Caki2 (cell line): ENCODE data around the gene ADD1. TPM values are rescaled to one million over a fixed set of nuclear protein-coding genes. Genes with fewer than 3 reads are reported as not detected.

Experiments
- DNase-seq: peaks from one replicate; pipeline ENCODE4 v3.0.0-alpha.2; 2015; ENCODE audit warnings: low read depth
- in situ Hi-C: cut with HindIII; loops from 2 replicates; pipeline ENCODE4 v1.10.0; 2016; ENCODE audit warnings: low sequenced_read_pairs, low pct_unique_long_range_greater_than_20kb, mixed read lengths
- total RNA-seq: library from RNA; depleted of rRNA; stranded (reverse); fragments of >200 nt; shearing (Covaris generic); gene quantifications from 2 replicates; pipeline ENCODE4 v1.2.3, GENCODE V29; 2014; ENCODE audit warnings: low replicate concordance

ADD1 gene
- total RNA-seq, 1 experiment from 2014 or later, result 98.4 TPM

DNA sequence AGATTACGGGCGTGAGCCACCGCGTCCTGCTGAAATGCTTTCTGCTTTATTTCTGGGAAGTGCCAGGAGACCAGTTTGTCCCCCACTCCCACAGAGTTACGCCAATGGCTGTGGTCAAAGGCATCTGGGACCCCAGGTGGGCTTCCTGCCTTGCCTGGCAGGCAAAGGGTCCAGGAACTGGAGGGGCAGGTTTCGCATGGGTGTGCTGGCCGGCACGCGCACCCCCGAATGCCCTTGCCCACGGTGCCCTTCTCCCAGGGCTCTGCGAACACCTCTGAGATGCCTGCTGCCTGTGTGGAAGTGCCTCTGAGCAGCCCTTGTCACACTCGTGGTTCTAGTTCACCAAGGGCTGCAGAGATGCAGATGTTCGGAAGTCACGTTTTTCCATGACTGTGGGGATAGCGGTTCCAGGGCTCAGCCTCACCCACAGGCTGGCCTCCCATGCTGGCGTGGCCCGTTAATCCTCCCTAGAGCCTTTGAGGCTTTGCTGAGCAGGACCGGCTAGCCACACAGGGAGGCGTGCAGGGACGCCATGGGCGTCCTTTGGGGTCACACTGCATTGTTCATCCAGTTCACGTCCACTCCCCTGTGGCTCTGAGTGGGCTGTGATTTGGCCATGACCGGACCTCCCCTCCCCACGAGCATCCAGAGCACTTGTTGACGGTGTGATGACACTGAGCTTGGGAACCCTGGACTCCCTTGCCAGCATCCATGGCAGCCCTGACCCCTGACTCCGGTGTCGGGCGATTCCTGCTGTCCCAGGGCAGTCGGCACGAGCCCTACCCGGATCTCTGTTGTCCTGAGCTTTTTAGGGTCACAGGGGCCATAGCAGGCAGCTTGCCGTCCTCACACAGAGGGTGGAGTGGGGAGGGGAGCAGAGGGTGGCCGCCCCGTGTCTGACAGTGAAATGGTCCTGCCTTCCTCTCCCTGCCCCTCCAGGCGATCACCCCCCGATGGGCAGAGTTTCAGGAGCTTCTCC, 12.7 kb upstream of the ADD1 start:
- in situ Hi-C loops, result no loop called here
- no peak for DNase-seq

DNA sequence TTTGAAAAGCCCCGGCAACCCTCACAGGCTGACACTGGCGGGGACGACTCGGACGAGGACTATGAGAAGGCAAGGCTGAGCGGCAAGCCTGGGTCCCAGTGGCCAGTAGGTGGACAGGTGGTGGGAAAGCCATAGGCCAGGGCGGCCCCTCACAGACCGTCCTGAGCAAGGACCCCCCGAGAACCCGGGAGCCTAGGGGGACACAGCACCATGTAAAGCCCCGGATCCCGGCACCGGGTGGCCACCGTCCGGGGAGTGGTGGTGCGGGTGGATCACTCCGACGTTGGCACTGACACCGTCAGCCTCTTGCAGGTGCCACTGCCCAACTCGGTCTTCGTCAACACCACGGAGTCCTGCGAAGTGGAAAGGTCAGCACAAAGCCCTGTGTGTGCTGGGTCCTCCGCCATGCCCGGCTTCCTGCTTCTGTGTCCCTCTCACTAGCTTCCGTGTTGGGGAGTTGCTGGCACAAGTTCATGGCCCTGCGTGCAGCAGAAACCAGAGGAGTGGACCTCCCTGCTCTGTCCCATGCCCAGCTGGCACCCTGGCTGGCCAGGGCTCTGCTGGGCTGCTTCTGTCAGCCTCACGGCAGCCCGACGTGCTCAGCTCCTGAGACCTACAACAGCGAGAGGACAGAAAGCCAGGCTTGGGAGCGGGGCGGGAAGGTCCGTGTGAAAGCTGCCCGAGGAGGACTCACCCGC, 11.9 kb upstream of the ADD1 start:
- in situ Hi-C loops, result no loop called here
- DNase-seq, result no peak

DNA sequence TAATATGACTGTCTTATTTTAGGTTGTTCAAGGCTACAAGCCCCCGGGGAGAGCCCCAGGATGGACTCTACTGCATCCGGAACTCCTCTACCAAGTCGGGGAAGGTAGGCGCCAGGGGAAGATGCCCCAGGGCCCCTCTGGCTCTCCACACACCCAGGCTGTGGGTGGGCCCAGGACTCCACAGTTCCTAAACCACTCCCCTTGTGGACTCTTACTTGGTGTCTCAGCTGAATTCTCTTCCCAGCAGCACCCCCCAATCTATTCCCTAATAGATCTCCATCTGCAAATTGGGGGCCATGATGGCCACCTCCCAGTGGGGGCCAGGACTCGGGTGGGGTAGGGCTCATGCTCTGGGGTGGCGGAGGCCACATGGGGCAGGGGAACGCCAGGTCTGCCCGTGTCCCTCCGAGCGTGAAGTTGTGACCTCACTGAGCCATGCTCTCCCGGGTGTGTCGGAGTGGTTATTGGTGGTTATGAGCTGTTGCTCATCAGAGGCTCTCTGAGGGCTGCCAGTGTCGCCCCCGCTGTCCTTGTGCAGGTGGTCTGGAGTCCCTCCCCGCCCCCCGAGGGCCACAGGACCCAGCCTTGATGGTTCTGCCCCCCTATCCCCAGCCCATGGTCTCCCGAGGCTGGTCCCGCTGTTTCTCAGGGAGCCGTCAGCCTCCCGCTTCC, 11.2 kb upstream of the ADD1 start:
- no peak for DNase-seq
- in situ Hi-C loops, result no loop called here

GRCh38 chr4:2832981-2833670, 10.5 kb upstream of the ADD1 start:
- no peak for DNase-seq
- in situ Hi-C loops, result no loop called here

DNA sequence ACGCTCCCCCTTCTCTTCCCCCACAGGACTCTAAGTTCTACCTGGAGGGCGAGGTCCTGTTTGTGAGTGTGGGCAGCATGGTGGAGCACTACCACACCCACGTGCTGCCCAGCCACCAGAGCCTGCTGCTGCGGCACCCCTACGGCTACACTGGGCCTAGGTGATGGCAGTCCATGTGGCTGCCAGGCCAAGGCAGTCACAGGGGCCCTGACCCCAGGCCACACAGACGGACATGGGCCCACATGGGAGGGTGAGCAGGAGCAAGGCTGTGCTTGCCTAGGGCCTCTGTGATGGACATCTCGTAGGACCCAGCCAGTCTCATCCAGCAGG, 10.0 kb upstream of the ADD1 start:
- DNase-seq, result no peak
- in situ Hi-C loops, result no loop called here

DNA sequence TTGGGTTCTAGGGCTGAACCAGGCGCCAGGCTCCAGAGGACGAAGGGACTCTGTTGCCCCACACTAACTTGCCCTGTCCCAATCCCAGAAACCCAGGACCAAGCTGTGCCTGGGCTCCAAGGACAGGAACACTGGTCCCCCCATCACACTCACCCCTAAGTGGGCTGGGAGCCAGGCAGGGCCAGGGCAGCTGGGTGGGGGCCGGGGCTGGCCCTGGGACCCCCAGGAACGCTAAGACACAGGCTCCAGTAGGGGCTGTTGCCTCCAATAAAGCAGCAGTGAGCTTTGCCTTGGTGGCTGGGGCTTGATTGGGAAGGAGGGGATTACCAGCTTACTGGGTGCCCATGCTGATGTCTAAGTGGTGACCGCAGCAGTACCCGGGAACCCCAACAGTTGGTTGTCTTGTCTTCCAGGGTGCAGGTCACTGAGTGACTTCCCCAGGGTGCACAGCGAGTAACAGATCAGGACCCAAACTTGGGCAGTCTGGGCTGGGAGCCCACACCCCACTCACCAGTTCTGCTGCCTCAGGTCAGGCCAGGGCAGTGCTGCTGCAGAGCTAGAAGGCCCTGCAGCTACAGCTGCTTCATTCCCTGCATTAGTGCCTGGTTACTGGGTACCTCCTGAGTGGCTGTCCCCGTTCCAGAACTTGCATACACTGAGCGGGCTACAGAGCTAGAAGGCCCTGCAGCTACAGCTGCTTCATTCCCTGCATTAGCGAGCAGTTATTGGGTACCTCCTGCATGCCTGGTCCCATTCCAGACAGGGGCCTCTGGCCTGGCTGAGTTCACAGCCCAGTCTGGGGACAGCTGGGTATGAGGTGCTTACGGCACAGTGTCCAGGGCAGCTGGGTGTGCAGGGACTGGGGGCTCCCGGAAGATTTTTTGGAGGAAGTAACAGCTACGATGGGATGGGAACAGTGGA, 9.4 kb upstream of the ADD1 start:
- in situ Hi-C loops, result no loop called here

DNA sequence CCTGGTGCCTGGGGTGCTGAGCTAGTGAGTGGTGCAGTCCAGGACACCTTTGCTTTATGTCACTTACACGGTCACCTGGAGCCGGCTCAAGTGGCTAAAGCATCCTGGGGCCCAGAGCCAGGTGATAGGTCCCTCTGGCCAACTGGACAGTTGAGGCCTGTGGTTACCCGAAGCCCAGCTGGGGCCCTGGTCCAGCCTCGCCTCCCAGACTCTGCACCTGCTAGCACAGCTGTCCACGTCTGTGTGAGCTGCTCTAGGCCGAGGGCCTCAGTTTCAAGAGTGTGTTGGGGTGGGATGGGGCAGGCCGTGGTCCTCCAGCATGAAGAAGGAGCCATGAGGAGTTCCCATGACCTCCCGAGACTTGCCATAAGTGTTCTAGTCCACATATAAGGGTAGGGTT, 7.7 kb upstream of the ADD1 start:
- no peak for DNase-seq
- in situ Hi-C loops, result no loop called here

More for the DNA sequence above, 9.4 kb upstream of the ADD1 start:
- DNase-seq, result no peak

- in situ Hi-C loops, result no loop called here
- no peak for DNase-seq
These were observed 7.2 kb upstream of the ADD1 start for GRCh38 chr4:2836391-2836859.

GRCh38 chr4:2837110-2837903, 6.3 kb upstream of the ADD1 start:
- in situ Hi-C loops, result no loop called here
- DNase-seq, result no peak

DNA sequence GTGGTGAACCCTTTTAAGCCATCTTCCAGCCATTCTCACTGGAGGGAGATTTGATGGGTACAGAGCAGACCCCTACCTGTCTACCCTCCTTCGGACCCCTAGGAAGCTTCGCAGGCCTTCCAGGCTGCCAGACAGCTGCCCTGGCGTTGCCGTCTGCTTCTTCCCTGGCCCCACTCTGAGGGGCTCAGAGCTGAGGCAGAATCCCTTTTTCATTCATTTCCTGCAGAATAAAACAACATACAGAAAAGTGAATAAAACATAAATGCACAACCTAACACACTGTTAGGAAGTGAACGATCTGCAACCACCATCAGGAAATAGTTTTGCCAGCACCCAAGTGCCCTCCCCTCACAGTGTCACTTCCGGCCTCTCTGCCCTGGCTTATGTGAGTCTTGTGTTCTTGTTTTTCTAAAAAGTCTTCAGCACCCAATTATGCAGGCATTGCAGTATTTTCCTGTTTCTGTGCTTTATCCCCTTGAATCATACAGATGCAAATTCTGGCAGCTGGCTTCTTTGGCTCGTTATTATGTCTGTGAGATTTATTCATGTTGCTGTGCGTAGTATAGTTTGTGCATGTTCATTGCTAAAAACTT, 5.6 kb upstream of the ADD1 start:
- DNase-seq, result no peak
- in situ Hi-C loops, result no loop called here

- in situ Hi-C loops, result no loop called here
- no peak for DNase-seq
These were observed 4.6 kb upstream of the ADD1 start for GRCh38 chr4:2839060-2839459.

- DNase-seq, result no peak
- in situ Hi-C loops, result no loop called here
These were observed 869 bp upstream of the ADD1 start for GRCh38 chr4:2842687-2843262.

- in situ Hi-C loops, result no loop called here
- peak; percentile 28 for DNase-seq
These were observed 419 bp downstream of the ADD1 start for GRCh38 chr4:2843941-2844584.

DNA sequence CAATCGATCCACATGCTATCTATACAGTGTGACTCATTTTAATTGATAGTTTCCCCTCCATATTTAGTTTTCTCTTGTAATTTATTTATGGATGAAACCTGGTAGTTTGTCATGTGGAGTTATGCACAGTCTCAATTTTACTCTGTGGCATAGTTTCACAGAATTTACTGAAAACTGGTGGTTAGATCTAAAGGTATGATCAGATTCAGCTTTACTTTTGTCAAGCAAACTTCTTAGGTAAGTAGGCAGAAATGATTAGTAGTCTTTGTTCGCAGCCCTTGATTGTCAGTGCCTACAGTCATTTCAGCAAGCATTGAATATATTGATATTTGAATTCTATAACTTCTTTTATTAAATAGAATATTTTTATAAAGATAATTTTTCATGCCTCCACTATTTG, 2.5 kb downstream of the ADD1 start:
- in situ Hi-C loops, result no loop called here
- no peak for DNase-seq

DNA sequence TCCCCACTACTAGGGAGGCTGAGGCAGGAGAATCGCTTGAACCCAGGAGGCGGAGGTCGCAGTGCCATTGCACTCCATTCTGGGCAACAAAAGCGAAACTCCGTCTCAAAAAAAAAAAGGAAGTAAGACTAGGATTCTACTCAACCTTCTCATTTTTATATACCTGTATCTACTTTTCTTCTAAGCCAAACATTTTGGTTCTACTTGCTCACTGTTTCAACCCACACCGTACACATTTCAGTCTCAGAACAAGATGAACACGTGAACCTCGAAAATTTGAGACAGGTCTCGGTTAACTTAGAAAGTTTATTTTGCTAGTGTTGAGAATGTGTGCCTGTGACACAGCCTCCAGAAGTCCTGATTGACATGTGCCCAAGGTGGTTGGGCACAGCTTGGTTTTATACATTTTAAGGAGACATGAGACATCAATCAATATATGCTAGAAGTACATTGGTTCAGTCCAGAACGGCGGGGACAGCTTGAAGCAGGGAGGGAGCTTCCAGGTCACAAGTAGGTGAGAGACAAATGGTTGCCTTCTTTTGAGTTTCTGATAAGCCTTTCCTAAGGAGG, 3.7 kb downstream of the ADD1 start:
- DNase-seq, result no peak
- in situ Hi-C loops, result no loop called here
